K562 (cell line): ENCODE measurements around the gene AHNAK. TPM values are rescaled to one million over a fixed set of nuclear protein-coding genes. Genes with fewer than 3 reads are reported as not detected.

Experiments used
- ATAC-seq: fragments of 200-7000 bp; cut with Tn5 transposase; 3 replicates; pipeline ENCODE4 v1.9.1; 2020; ENCODE audit warnings: moderate library complexity
- BruUV-seq: library from RNA; stranded (reverse); fragments of 400-500 nt; replicated peaks from 2 replicates; lab custom pipeline; 2021; lab: Mats Ljungman, UMichigan
- CTCF ChIA-PET: fragments of 300-600 bp; formaldehyde crosslinking; extraction: SDS; loops from one replicate; lab custom pipeline; 2021; ENCODE audit warnings: low intra/inter-chr PET ratio; lab: Yijun Ruan, JAX
- POLR2A ChIA-PET: fragments of 300-600, 350-650 bp; sonication (Branson Sonifier 250); formaldehyde crosslinking; extraction: SDS; loops from one replicate; lab custom pipeline; 2021; ENCODE audit warnings: antibody characterized with exemption, inconsistent platforms; lab: Yijun Ruan, JAX
- DNase-seq, 4 experiments: peaks; one replicate each; pipeline versions ENCODE4 v3.0.0 to v3.0.0-alpha.2; 2011 to 2018; ENCODE audit warnings: low spot score in 3 of 4, mixed read lengths in 3 of 4; ENCODE audit errors: extremely low read depth in 1 of 4
- FAIRE-seq: peaks from 2 replicates; lab custom pipeline; 2011; peaks lifted over from hg19 to GRCh38; lab: Jason Lieb, UNC
- H2AFZ ChIP-seq: 2 replicates; pipeline ENCODE4 v1.6.0; 2011; ENCODE audit warnings: low read depth, low read length, control low read depth, inconsistent platforms
- H3K27ac ChIP-seq: fragments of 200-600 bp; 3 replicates; pipeline ENCODE4 v1.8.0; 2011; ENCODE audit warnings: low read depth, mild to moderate bottlenecking, control low read depth, inconsistent platforms, low read length, moderate library complexity, mixed read lengths; ENCODE audit errors: extremely low read depth
- H3K27me3 ChIP-seq, 2 experiments: fragments of 300-600 bp in 1 of 2; 2 replicates in 1 of 2; 3 replicates in 1 of 2; pipeline versions ENCODE4 v1.6.0 to v1.8.0; 2011; ENCODE audit warnings: inconsistent platforms in 2 of 2, low read length in 2 of 2, mild to moderate bottlenecking in 1 of 2, mixed read lengths in 1 of 2, moderate library complexity in 1 of 2; ENCODE audit not compliant: control insufficient read depth in 2 of 2, insufficient read depth in 2 of 2
- H3K36me3 ChIP-seq: fragments of 300-600 bp; 3 replicates; pipeline ENCODE4 v1.8.0; 2011; ENCODE audit warnings: mild to moderate bottlenecking, low read length, inconsistent platforms; ENCODE audit not compliant: control insufficient read depth, insufficient read depth
- H3K4me1 ChIP-seq, 2 experiments: fragments of 200-600 bp in 1 of 2; replicated peaks in 1 of 2; 2 replicates in 1 of 2; 3 replicates in 1 of 2; pipeline versions ENCODE4 v1.5.1 to v1.8.0; 2011; ENCODE audit warnings: inconsistent platforms in 2 of 2, low read length in 2 of 2, mild to moderate bottlenecking in 1 of 2, mixed read lengths in 1 of 2, moderate library complexity in 1 of 2; ENCODE audit not compliant: control insufficient read depth in 2 of 2, insufficient read depth in 2 of 2
- H3K4me2 ChIP-seq: 2 replicates; pipeline ENCODE4 v1.6.1; 2011; ENCODE audit warnings: low read length, control low read depth, inconsistent platforms, mixed read lengths; ENCODE audit not compliant: insufficient read depth
- H3K4me3 ChIP-seq: fragments of 200-600 bp; sonication (generic), shearing (Covaris generic); 2 replicates; pipeline ENCODE4 v1.5.1; 2016; ENCODE audit warnings: control low read depth, inconsistent platforms
- H3K79me2 ChIP-seq: fragments of 200-600 bp; 3 replicates; pipeline ENCODE4 v1.8.0; 2011; ENCODE audit warnings: low read length, inconsistent platforms; ENCODE audit not compliant: control insufficient read depth, insufficient read depth
- H3K9ac ChIP-seq, 2 experiments: 2 replicates each; pipeline versions ENCODE4 v1.6.0 to v1.6.1; 2011; ENCODE audit warnings: low read depth in 2 of 2, low read length in 2 of 2, control low read depth in 1 of 2, inconsistent platforms in 1 of 2, mild to moderate bottlenecking in 1 of 2, mixed read lengths in 1 of 2; ENCODE audit not compliant: insufficient read depth in 1 of 2
- H3K9me1 ChIP-seq: one replicate; pipeline ENCODE4 v1.6.0; 2011; ENCODE audit warnings: inconsistent platforms, mild to moderate bottlenecking, low read length, moderate library complexity; ENCODE audit not compliant: control insufficient read depth, insufficient read depth
- H3K9me3 ChIP-seq: replicated peaks from 2 replicates; pipeline ENCODE4 v1.5.1; 2011; ENCODE audit warnings: low read depth, low read length, inconsistent platforms; ENCODE audit not compliant: control insufficient read depth, insufficient read depth
- H4K20me1 ChIP-seq: replicated peaks from 2 replicates; pipeline ENCODE4 v1.6.1; 2011; ENCODE audit warnings: low read length, inconsistent platforms, mixed read lengths; ENCODE audit not compliant: control insufficient read depth, insufficient read depth
- HCFC1 ChIP-seq: IDR thresholded peaks from 2 replicates; pipeline ENCODE4 v1.6.1; 2012; ENCODE audit warnings: low read depth, low read length, improper control_type of control experiment
- ILK ChIP-seq: fragments of 450-650 bp; IDR thresholded peaks from 2 replicates; pipeline ENCODE4 v1.6.1; 2016; ENCODE audit warnings: missing genetic modification characterization, low read depth, mild to moderate bottlenecking, missing compliant biosample characterization, moderate library complexity, borderline replicate concordance
- NFE2 ChIP-seq: IDR thresholded peaks from 2 replicates; pipeline ENCODE4 v1.6.1; 2014; ENCODE audit warnings: antibody characterized with exemption, low read depth
- RBM39 ChIP-seq: fragments of 200-400 bp; formaldehyde crosslinking; optimal IDR thresholded peaks from 2 replicates; pipeline ENCODE3; 2018; ENCODE audit warnings: low read depth, low read length
- SNRNP70 ChIP-seq: fragments of 200-400 bp; formaldehyde crosslinking; optimal IDR thresholded peaks from 2 replicates; pipeline ENCODE3; 2017; ENCODE audit warnings: low read depth, low read length
- TEAD4 ChIP-seq, 2 experiments: sonication (generic) in 1 of 2; formaldehyde crosslinking in 1 of 2; IDR thresholded peaks; 2 replicates each; pipeline versions ENCODE4 v1.6.1 to v1.8.0; 2012 to 2022; ENCODE audit warnings: borderline replicate concordance in 1 of 2, inconsistent platforms in 1 of 2, low read length in 1 of 2, mild to moderate bottlenecking in 1 of 2, missing genetic modification reagents in 1 of 2
- ZBTB7A ChIP-seq: IDR thresholded peaks from 2 replicates; pipeline ENCODE4 v1.6.1; 2011; ENCODE audit warnings: low read depth, mild to moderate bottlenecking, low read length, moderate library complexity, borderline replicate concordance; ENCODE audit not compliant: control insufficient read depth
- ZFX ChIP-seq: sonication (generic); formaldehyde crosslinking; IDR thresholded peaks from 2 replicates; pipeline ENCODE4 v1.8.0; 2022; ENCODE audit warnings: mild to moderate bottlenecking, missing genetic modification reagents, moderate library complexity
- WGBS: fragments of 100-300 bp; shearing (Covaris generic); methylation state at CpG from one replicate; pipeline ENCODE4 v1.1.6; 2016; ENCODE audit warnings: low coverage, mixed read lengths; ENCODE audit not compliant: insufficient coverage; ENCODE audit errors: missing lambda C conversion rate; 5-methylcytosine and 5-hydroxymethylcytosine counted together
- in situ Hi-C: fragments of 300-500 bp; cut with MboI; formaldehyde crosslinking; loops from 4 replicates; pipeline ENCODE4 v1.15.0; 2018; ENCODE audit warnings: inconsistent platforms, mixed read lengths
- intact Hi-C: fragments of 100-400 bp; cut with micrococcal nuclease; formaldehyde crosslinking; loops from 2 replicates; pipeline ENCODE4 v1.14.2; 2022
- polyA plus RNA-seq, 8 experiments: library from polyadenylated mRNA; depleted of rRNA in 4 of 8; stranded (reverse) in 5 of 8; unstranded in 3 of 8; fragments of >200 nt; fragmentation: Nextera tagmentation in 2 of 8; fragmentation: Illumina TruSeq in 1 of 8; extraction: Ambion mirVana in 2 of 8; extraction: Trizol in 1 of 8; gene quantifications; 2 replicates each; pipeline versions ENCODE4 v1.2.1 to v1.2.3, GENCODE V29; 2011 to 2014; ENCODE audit warnings: inconsistent platforms in 1 of 8, missing spikeins in 1 of 8
- total RNA-seq, 7 experiments: library from RNA; depleted of rRNA in 6 of 7; stranded (reverse); fragments of >200 nt in 6 of 7; fragmentation: Illumina TruSeq in 2 of 7; extraction: Trizol in 2 of 7; gene quantifications; 2 replicates each; pipeline versions ENCODE4 v1.2.1 to v1.2.3, GENCODE V29; 2011 to 2021; ENCODE audit warnings: low replicate concordance in 1 of 7
- TF ChIP-seq, protein P1 (sequence below): sonication (generic); formaldehyde crosslinking; IDR thresholded peaks from 2 replicates; pipeline ENCODE4 v1.8.0; 2022; ENCODE audit warnings: mild to moderate bottlenecking, missing genetic modification reagents
- TF ChIP-seq, protein P2 (sequence below): fragments of 450-650 bp; IDR thresholded peaks from 2 replicates; pipeline ENCODE4 v1.7.1; 2018; ENCODE audit warnings: mild to moderate bottlenecking, low read depth; ENCODE audit not compliant: partially characterized antibody

Gene AHNAK
- total and polyA plus RNA-seq, 9 of the 15 experiments (the other 6 are each of a cell fraction or from before 2014, with no cell fraction given) = 1.5 to 89.7 (median 45.0) TPM

DNA sequence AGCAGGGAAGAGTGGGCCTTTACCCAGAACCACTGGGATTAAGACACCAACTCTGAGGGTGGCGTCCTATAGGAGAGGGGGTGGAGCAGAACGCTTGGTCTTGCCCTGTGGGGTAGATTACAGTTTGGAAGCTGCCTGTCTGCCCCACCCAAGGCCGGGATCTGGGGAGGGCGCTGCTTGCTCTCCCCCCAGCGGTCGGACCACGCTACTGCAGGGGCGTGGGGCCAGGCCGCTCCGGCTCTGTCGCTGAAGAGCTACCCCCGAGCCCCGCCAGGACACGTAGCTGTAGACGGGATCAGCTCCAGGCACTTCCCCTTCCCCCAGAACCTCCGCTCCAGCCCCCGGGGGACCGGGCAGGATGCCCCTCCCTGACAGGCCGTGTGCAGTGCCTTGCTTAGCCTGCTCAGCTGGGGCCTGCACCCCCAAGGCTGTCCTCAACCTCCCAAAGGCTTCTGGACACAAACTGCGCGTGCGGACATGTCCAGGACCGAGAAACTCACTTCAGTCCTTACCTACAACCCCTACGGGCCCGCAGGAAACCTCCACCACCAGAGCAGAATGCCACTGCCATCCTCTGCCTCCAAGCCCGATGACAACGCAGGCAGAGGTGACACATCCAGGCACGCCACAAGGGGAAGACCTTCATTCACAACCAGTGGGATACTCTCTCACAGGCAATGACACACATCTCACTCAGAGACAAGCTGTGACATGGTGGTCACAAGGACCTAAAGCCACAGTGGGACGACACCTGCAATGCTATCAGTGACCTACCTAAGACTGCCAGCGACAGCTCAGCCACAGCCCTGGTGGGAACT lies 3.6 kb downstream of the AHNAK start:
- WGBS = 13% methylated on average over 30 of the region's 30 CpGs
- in situ Hi-C loops (no loop called here), intact Hi-C loops (loop anchor here (1.0 to 2.0 kb wide), 3 partner anchors 34 to 119 kb away; no protein-coding TSS in a partner anchor)
- no peaks in the 10 kb centered on the region for H3K36me3 ChIP-seq
- no peaks in the 10 kb centered on the region; the same call in 1 of the 2 replicates for H4K20me1 ChIP-seq
- peaks cover 82% of the 10 kb centered on the region for H3K79me2 ChIP-seq
- peak overlapping the region; percentile 86 for H3K4me2 ChIP-seq
- CTCF ChIA-PET = interaction anchor here (0.8 to 2.4 kb wide), 4 partner anchors 17 to 148 kb away, joined by 3 to 8 read pairs (median 6); no protein-coding TSS in a partner anchor
- BruUV-seq = no TSS peak
- peak overlapping the region; percentile 27 for H3K27ac ChIP-seq
- H3K4me1 ChIP-seq = peaks cover 77 to 88% of the 10 kb centered on the region in 2 experiments
- FAIRE-seq = peak; percentile 78
- POLR2A ChIA-PET = interaction anchor here (0.5 to 3.0 kb wide), 16 partner anchors 9 to 1193 kb away, joined by 3 to 17 read pairs (median 4); partner anchors contain the start of genes C11orf98 and EEF1G
- peak; percentile 74 for ATAC-seq
- peak overlapping the region; percentile 14; the same call in 1 of the 2 replicates for H3K4me3 ChIP-seq
- no peaks in the 10 kb centered on the region for H3K9me3 ChIP-seq
- no peaks in the 10 kb centered on the region for H3K27me3 ChIP-seq
- H2AFZ ChIP-seq = peak overlapping the region; percentile 71
- peak overlapping the region; percentile 36 to 95 for H3K9ac ChIP-seq
- peaks cover 6% of the 10 kb centered on the region for H3K9me1 ChIP-seq
- DNase-seq = peak; percentile 83 to 91 (median 87)
- TF ChIP-seq SNRNP70 (no peak), TEAD4 (IDR thresholded peaks at IDR 0.05; ENCODE audit: low read length) (no peak), TEAD4 (CRISPR knock-in tag; IDR thresholded peaks at IDR 0.05; ENCODE audit: borderline replicate concordance) (no peak), ZBTB7A (peak; percentile 73; the same call in 1 of the 2 replicates), HCFC1 (peak; percentile 25; the same call in 1 of the 2 replicates), ZFX (CRISPR knock-in tag) (peak; percentile 54), NFE2 (no peak), RBM39 (no peak), ILK (tag) (no peak)
- TF ChIP-seq, protein P1, sequence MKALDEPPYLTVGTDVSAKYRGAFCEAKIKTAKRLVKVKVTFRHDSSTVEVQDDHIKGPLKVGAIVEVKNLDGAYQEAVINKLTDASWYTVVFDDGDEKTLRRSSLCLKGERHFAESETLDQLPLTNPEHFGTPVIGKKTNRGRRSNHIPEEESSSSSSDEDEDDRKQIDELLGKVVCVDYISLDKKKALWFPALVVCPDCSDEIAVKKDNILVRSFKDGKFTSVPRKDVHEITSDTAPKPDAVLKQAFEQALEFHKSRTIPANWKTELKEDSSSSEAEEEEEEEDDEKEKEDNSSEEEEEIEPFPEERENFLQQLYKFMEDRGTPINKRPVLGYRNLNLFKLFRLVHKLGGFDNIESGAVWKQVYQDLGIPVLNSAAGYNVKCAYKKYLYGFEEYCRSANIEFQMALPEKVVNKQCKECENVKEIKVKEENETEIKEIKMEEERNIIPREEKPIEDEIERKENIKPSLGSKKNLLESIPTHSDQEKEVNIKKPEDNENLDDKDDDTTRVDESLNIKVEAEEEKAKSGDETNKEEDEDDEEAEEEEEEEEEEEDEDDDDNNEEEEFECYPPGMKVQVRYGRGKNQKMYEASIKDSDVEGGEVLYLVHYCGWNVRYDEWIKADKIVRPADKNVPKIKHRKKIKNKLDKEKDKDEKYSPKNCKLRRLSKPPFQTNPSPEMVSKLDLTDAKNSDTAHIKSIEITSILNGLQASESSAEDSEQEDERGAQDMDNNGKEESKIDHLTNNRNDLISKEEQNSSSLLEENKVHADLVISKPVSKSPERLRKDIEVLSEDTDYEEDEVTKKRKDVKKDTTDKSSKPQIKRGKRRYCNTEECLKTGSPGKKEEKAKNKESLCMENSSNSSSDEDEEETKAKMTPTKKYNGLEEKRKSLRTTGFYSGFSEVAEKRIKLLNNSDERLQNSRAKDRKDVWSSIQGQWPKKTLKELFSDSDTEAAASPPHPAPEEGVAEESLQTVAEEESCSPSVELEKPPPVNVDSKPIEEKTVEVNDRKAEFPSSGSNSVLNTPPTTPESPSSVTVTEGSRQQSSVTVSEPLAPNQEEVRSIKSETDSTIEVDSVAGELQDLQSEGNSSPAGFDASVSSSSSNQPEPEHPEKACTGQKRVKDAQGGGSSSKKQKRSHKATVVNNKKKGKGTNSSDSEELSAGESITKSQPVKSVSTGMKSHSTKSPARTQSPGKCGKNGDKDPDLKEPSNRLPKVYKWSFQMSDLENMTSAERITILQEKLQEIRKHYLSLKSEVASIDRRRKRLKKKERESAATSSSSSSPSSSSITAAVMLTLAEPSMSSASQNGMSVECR (CRISPR knock-in tag) = peak; percentile 56; the same call in 1 of the 2 replicates
- TF ChIP-seq, protein P2, sequence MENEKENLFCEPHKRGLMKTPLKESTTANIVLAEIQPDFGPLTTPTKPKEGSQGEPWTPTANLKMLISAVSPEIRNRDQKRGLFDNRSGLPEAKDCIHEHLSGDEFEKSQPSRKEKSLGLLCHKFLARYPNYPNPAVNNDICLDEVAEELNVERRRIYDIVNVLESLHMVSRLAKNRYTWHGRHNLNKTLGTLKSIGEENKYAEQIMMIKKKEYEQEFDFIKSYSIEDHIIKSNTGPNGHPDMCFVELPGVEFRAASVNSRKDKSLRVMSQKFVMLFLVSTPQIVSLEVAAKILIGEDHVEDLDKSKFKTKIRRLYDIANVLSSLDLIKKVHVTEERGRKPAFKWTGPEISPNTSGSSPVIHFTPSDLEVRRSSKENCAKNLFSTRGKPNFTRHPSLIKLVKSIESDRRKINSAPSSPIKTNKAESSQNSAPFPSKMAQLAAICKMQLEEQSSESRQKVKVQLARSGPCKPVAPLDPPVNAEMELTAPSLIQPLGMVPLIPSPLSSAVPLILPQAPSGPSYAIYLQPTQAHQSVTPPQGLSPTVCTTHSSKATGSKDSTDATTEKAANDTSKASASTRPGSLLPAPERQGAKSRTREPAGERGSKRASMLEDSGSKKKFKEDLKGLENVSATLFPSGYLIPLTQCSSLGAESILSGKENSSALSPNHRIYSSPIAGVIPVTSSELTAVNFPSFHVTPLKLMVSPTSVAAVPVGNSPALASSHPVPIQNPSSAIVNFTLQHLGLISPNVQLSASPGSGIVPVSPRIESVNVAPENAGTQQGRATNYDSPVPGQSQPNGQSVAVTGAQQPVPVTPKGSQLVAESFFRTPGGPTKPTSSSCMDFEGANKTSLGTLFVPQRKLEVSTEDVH = no peak
